IMR-90 (cell line): ENCODE data around the gene OR52I2. TPM values are rescaled to one million over a fixed set of nuclear protein-coding genes. Genes with fewer than 3 reads are reported as not detected.

Experiments used
- ATAC-seq: fragments of 200-7000 bp; cut with Tn5 transposase; 2 replicates; pipeline ENCODE4 v1.9.1; 2020; ENCODE audit warnings: low read depth, mild to moderate bottlenecking, moderate library complexity
- BruUV-seq: library from RNA; stranded (reverse); fragments of 400-500 nt; replicated peaks from 2 replicates; lab custom pipeline; 2021; lab: Mats Ljungman, UMichigan
- CTCF ChIA-PET: fragments of 300-600 bp; formaldehyde crosslinking; extraction: SDS; loops from one replicate; lab custom pipeline; 2021; ENCODE audit warnings: antibody characterized with exemption; lab: Yijun Ruan, JAX
- POLR2A ChIA-PET: fragments of 300-600 bp; sonication (Branson Sonifier 250); formaldehyde crosslinking; loops from one replicate; lab custom pipeline; 2022; ENCODE audit warnings: antibody characterized with exemption; ENCODE audit not compliant: unreplicated experiment; lab: Charles Lee
- DNase-seq: peaks from one replicate; pipeline ENCODE4 v3.0.0; 2013
- H2AFZ ChIP-seq: replicated peaks from 2 replicates; pipeline ENCODE3; 2013; ENCODE audit warnings: low read length, mild to moderate bottlenecking; ENCODE audit not compliant: poor library complexity
- H2AK5ac ChIP-seq: 2 replicates; pipeline ENCODE4 v1.6.1; 2013; ENCODE audit warnings: low read depth, low read length, inconsistent platforms
- H2AK9ac ChIP-seq: replicated peaks from 2 replicates; pipeline ENCODE3; 2013; ENCODE audit warnings: mild to moderate bottlenecking, low read depth, low read length, moderate library complexity; ENCODE audit not compliant: poor library complexity
- H2BK120ac ChIP-seq: 2 replicates; pipeline ENCODE4 v1.6.1; 2013; ENCODE audit warnings: low read depth, low read length, inconsistent platforms
- H2BK15ac ChIP-seq: 3 replicates; pipeline ENCODE4 v1.6.1; 2013; ENCODE audit warnings: low read depth, low read length, inconsistent platforms
- H2BK20ac ChIP-seq: 2 replicates; pipeline ENCODE4 v1.6.1; 2013; ENCODE audit warnings: low read depth, mild to moderate bottlenecking, inconsistent platforms, low read length, moderate library complexity
- H2BK5ac ChIP-seq: 2 replicates; pipeline ENCODE4 v1.6.1; 2013; ENCODE audit warnings: mild to moderate bottlenecking, low read depth, low read length, inconsistent platforms; ENCODE audit not compliant: poor library complexity, severe bottlenecking
- H3K14ac ChIP-seq: replicated peaks from 2 replicates; pipeline ENCODE4 v1.6.1; 2013; ENCODE audit warnings: low read depth, low read length, inconsistent platforms
- H3K18ac ChIP-seq: 2 replicates; pipeline ENCODE4 v1.6.1; 2013; ENCODE audit warnings: low read depth, low read length, control low read depth
- H3K23ac ChIP-seq: 2 replicates; pipeline ENCODE4 v1.6.1; 2013; ENCODE audit warnings: low read depth, low read length, inconsistent platforms
- H3K27ac ChIP-seq: 2 replicates; pipeline ENCODE4 v1.5.1; 2013; ENCODE audit warnings: mild to moderate bottlenecking, control low read depth, low read length; ENCODE audit not compliant: insufficient read depth
- H3K27me3 ChIP-seq: 2 replicates; pipeline ENCODE4 v1.6.1; 2013; ENCODE audit warnings: low read length; ENCODE audit not compliant: control insufficient read depth, insufficient read depth
- H3K36me3 ChIP-seq: 2 replicates; pipeline ENCODE4 v1.6.1; 2013; ENCODE audit warnings: low read length, mixed read lengths; ENCODE audit not compliant: control insufficient read depth, insufficient read depth
- H3K4ac ChIP-seq: 2 replicates; pipeline ENCODE4 v1.6.1; 2013; ENCODE audit warnings: low read depth, low read length, inconsistent platforms
- H3K4me1 ChIP-seq: 2 replicates; pipeline ENCODE4 v1.6.1; 2013; ENCODE audit warnings: low read length, mixed read lengths; ENCODE audit not compliant: control insufficient read depth, insufficient read depth
- H3K4me2 ChIP-seq: 2 replicates; pipeline ENCODE4 v1.6.1; 2013; ENCODE audit warnings: low read depth, mild to moderate bottlenecking, control low read depth, low read length, moderate library complexity
- H3K4me3 ChIP-seq: 2 replicates; pipeline ENCODE4 v1.5.1; 2013; ENCODE audit warnings: low read depth, mild to moderate bottlenecking, control low read depth, low read length, moderate library complexity; ENCODE audit not compliant: insufficient read depth
- H3K56ac ChIP-seq: 2 replicates; pipeline ENCODE4 v1.6.1; 2013; ENCODE audit warnings: low read length, inconsistent platforms; ENCODE audit not compliant: insufficient read depth; ENCODE audit errors: extremely low read depth
- H3K79me1 ChIP-seq, 2 experiments: 2 replicates each; pipeline ENCODE4 v1.6.1; 2013; ENCODE audit warnings: low read length in 2 of 2, inconsistent platforms in 1 of 2, low read depth in 1 of 2
- H3K9ac ChIP-seq: 2 replicates; pipeline ENCODE4 v1.6.1; 2013; ENCODE audit warnings: low read depth, low read length, control low read depth
- H3K9me1 ChIP-seq: 2 replicates; pipeline ENCODE4 v1.6.1; 2013; ENCODE audit warnings: low read length, inconsistent platforms; ENCODE audit not compliant: insufficient read depth
- H3K9me3 ChIP-seq: 2 replicates; pipeline ENCODE4 v1.6.1; 2013; ENCODE audit warnings: low read length; ENCODE audit not compliant: control insufficient read depth, insufficient read depth
- H4K20me1 ChIP-seq: 2 replicates; pipeline ENCODE4 v1.6.1; 2013; ENCODE audit warnings: low read length, inconsistent platforms; ENCODE audit not compliant: insufficient read depth
- H4K5ac ChIP-seq: 2 replicates; pipeline ENCODE4 v1.6.1; 2013; ENCODE audit warnings: mild to moderate bottlenecking, low read depth, low read length, control low read depth
- H4K8ac ChIP-seq, 2 experiments: 2 replicates each; pipeline ENCODE4 v1.6.1; 2013; ENCODE audit warnings: low read depth in 2 of 2, low read length in 2 of 2, control low read depth in 1 of 2, inconsistent platforms in 1 of 2
- H4K91ac ChIP-seq: 2 replicates; pipeline ENCODE4 v1.6.1; 2013; ENCODE audit warnings: low read depth, low read length, inconsistent platforms; ENCODE audit not compliant: insufficient read depth
- BHLHE40 ChIP-seq: fragments of 150-350 bp; IDR thresholded peaks from 2 replicates; pipeline ENCODE4 v1.6.1; 2016; ENCODE audit warnings: mild to moderate bottlenecking, low read depth, low read length
- CEBPB ChIP-seq: IDR thresholded peaks from 2 replicates; pipeline ENCODE4 v1.6.1; 2012; ENCODE audit warnings: low read depth, low read length, improper control_type of control experiment
- CHD1 ChIP-seq: IDR thresholded peaks from 2 replicates; pipeline ENCODE4 v1.6.1; 2012; ENCODE audit warnings: low read depth, low read length, improper control_type of control experiment
- CTCF ChIP-seq: conservative IDR thresholded peaks from 2 replicates; pipeline ENCODE4 v1.5.1; 2012; ENCODE audit warnings: mild to moderate bottlenecking, low read depth, low read length, improper control_type of control experiment
- ELK1 ChIP-seq: fragments of 150-350 bp; IDR thresholded peaks from 2 replicates; pipeline ENCODE4 v1.6.1; 2016; ENCODE audit warnings: low read depth, mild to moderate bottlenecking, low read length, moderate library complexity, borderline replicate concordance
- FOS ChIP-seq: fragments of 150-350 bp; IDR thresholded peaks from 2 replicates; pipeline ENCODE4 v1.6.1; 2016; ENCODE audit warnings: low read depth, low read length
- MAFK ChIP-seq: IDR thresholded peaks from 2 replicates; pipeline ENCODE4 v1.6.1; 2012; ENCODE audit warnings: low read depth, low read length, improper control_type of control experiment
- MAZ ChIP-seq: IDR thresholded peaks from 2 replicates; pipeline ENCODE4 v1.6.1; 2012; ENCODE audit warnings: low read depth, mild to moderate bottlenecking, low read length, improper control_type of control experiment, moderate library complexity, borderline replicate concordance
- MXI1 ChIP-seq: IDR thresholded peaks from 2 replicates; pipeline ENCODE4 v1.6.1; 2012; ENCODE audit warnings: low read depth, mild to moderate bottlenecking, low read length, moderate library complexity, borderline replicate concordance
- RCOR1 ChIP-seq: IDR thresholded peaks from 2 replicates; pipeline ENCODE4 v1.6.1; 2012; ENCODE audit warnings: mild to moderate bottlenecking, low read length, improper control_type of control experiment; ENCODE audit not compliant: insufficient replicate concordance
- RFX5 ChIP-seq: IDR thresholded peaks from 2 replicates; pipeline ENCODE4 v1.8.0; 2012; ENCODE audit warnings: low read depth, mild to moderate bottlenecking, low read length, moderate library complexity
- SMC3 ChIP-seq: fragments of 150-350 bp; IDR thresholded peaks from 2 replicates; pipeline ENCODE4 v1.6.1; 2016; ENCODE audit warnings: low read depth, mild to moderate bottlenecking, antibody characterized with exemption, low read length, moderate library complexity
- WGBS, 2 experiments: methylation state at CpG; one replicate each; pipeline versions ENCODE4 v1.1.5 to v1.1.7; 2013; ENCODE audit warnings: missing lambda C conversion rate in 2 of 2; ENCODE audit not compliant: insufficient read length in 1 of 2; ENCODE audit errors: extremely low coverage in 2 of 2; 5-methylcytosine and 5-hydroxymethylcytosine counted together
- dilution Hi-C: fragments of 300-500 bp; cut with HindIII; formaldehyde crosslinking; loops from one replicate; pipeline ENCODE4 v1.14.3; 2018; ENCODE audit warnings: low sequenced_read_pairs; ENCODE audit not compliant: unreplicated experiment
- in situ Hi-C: fragments of 300-500 bp; cut with MboI; formaldehyde crosslinking; loops from 3 replicates; pipeline ENCODE4 v1.14.3; 2019; ENCODE audit warnings: low sequenced_read_pairs, inconsistent platforms, mixed read lengths
- intact Hi-C: fragments of 100-400 bp; cut with micrococcal nuclease; formaldehyde crosslinking; loops from 2 replicates; pipeline ENCODE4 v1.10.0; 2022
- polyA plus RNA-seq, 3 experiments: library from polyadenylated mRNA; depleted of rRNA; stranded (reverse); fragments of >200 nt; gene quantifications; 2 replicates each; pipeline ENCODE4 v1.2.3, GENCODE V29; 2012; ENCODE audit warnings: low replicate concordance in 1 of 3
- total RNA-seq: library from RNA; depleted of rRNA; stranded (reverse); fragments of >200 nt; gene quantifications from 2 replicates; pipeline ENCODE4 v1.2.3, GENCODE V29; 2012
- TF ChIP-seq, protein P1 (sequence below): fragments of 150-350 bp; IDR thresholded peaks from 2 replicates; pipeline ENCODE4 v1.6.1; 2017; ENCODE audit warnings: mild to moderate bottlenecking, antibody characterized with exemption, low read length, low read depth

Gene OR52I2
- total and polyA plus RNA-seq, 2 of the 4 experiments (the other 2 are of a cell fraction), result not detected

- Histone ChIP-seq H4K5ac (no peak overlapping the region), H2BK120ac (no peak overlapping the region), H4K20me1 (no peaks in the 10 kb centered on the region), H3K18ac (no peak overlapping the region), H3K36me3 (no peaks in the 10 kb centered on the region), H2AK9ac (no peak overlapping the region), H3K9me3 (no peaks in the 10 kb centered on the region), H2AFZ (no peak overlapping the region), H2BK20ac (no peak overlapping the region), H3K9ac (no peak overlapping the region), H3K4me2 (no peak overlapping the region), H3K56ac (no peak overlapping the region), H2AK5ac (no peak overlapping the region), H3K4ac (no peak overlapping the region), H3K27me3 (peaks cover 2% of the 10 kb centered on the region; the same call in 1 of the 2 replicates), H3K23ac (no peak overlapping the region), H4K91ac (no peak overlapping the region), H4K8ac (no peak overlapping the region), H3K4me3 (no peak overlapping the region), H3K14ac (no peak overlapping the region), H2BK5ac (no peak overlapping the region), H3K27ac (no peak overlapping the region), H3K4me1 (no peaks in the 10 kb centered on the region), H2BK15ac (no peak overlapping the region), H3K79me1 (no peaks in the 10 kb centered on the region), H3K9me1 (no peaks in the 10 kb centered on the region)
- no TSS peak for BruUV-seq
- in situ Hi-C loops, result loop anchor here (5.0 to 10.0 kb wide), 3 partner anchors 186 to 749 kb away; partner anchors contain the start of genes OR51F2, OR51L1 and OR51M1
- DNase-seq (no peak), ATAC-seq (no peak)
- dilution Hi-C loops, result no loop called here
- WGBS, 2 experiments, result 66% methylated on average over 2 of the region's 2 CpGs; no CpG with 5 or more reads in 1 of the 2 experiments
- no peak for TF ChIP-seq RFX5
- TF ChIP-seq MAZ, result no peak
- TF ChIP-seq ELK1, result no peak
- no peak for TF ChIP-seq MAFK
- TF ChIP-seq, protein P1, sequence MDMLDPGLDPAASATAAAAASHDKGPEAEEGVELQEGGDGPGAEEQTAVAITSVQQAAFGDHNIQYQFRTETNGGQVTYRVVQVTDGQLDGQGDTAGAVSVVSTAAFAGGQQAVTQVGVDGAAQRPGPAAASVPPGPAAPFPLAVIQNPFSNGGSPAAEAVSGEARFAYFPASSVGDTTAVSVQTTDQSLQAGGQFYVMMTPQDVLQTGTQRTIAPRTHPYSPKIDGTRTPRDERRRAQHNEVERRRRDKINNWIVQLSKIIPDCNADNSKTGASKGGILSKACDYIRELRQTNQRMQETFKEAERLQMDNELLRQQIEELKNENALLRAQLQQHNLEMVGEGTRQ, result no peak
- no peak for TF ChIP-seq SMC3
- TF ChIP-seq BHLHE40, result no peak
- no peak for TF ChIP-seq RCOR1
- no peak for TF ChIP-seq MXI1
- TF ChIP-seq FOS, result no peak
- TF ChIP-seq CHD1, result no peak
- no peak for TF ChIP-seq CEBPB
- no peak for TF ChIP-seq CTCF
- POLR2A ChIA-PET, result no interaction called here
- CTCF ChIA-PET, result interaction anchor here (0.9 to 2.2 kb wide), 14 partner anchors 9 to 736 kb away, joined by 3 to 14 read pairs (median 4); partner anchors contain the start of gene TRIM68
- intact Hi-C loops, result loop anchor here (2.0 kb wide), 2 partner anchors 61 to 745 kb away; partner anchors contain the start of gene OR51E2
These were observed 54.6 kb downstream of the OR52I2 start for GRCh38 chr11:4636136-4636535.
